ENCODE results near the gene CCNY.

DNA sequence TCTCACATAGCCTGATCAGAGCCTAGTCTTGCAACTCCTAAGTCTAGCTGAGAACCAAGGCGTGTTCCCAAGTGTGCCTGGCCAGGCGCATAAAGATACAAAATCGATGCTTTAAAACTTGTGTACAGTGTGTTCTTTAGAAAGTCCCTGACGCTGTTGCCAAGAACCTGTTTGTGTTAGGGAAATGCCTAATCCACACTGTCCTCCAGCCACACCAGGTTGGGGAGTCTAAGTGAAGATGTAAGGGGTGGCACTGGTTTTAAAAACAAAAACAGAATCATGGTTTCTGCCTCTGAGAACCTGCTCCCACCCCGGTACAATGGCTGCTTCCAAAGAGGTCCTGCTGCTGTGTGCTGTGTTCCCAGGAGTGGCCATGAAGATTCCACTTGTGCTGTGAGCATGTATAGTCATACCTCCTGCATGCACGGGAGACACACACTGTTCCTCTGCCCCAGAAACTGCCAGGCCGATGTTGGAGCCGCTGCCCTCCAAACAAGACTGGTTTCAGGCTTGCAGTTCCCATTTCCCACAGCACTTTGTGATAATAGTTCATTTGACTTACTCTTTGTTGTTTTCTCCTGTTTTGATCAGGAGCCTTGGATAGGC is 88.5 kb downstream of the CCNY start:
- TF ChIP-seq EZH2phosphoT487 (IDR thresholded peaks at IDR 0.05; ENCODE audit: low read length): no peak
- TF ChIP-seq, protein P1, sequence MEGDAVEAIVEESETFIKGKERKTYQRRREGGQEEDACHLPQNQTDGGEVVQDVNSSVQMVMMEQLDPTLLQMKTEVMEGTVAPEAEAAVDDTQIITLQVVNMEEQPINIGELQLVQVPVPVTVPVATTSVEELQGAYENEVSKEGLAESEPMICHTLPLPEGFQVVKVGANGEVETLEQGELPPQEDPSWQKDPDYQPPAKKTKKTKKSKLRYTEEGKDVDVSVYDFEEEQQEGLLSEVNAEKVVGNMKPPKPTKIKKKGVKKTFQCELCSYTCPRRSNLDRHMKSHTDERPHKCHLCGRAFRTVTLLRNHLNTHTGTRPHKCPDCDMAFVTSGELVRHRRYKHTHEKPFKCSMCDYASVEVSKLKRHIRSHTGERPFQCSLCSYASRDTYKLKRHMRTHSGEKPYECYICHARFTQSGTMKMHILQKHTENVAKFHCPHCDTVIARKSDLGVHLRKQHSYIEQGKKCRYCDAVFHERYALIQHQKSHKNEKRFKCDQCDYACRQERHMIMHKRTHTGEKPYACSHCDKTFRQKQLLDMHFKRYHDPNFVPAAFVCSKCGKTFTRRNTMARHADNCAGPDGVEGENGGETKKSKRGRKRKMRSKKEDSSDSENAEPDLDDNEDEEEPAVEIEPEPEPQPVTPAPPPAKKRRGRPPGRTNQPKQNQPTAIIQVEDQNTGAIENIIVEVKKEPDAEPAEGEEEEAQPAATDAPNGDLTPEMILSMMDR (IDR thresholded peaks at IDR 0.05; ENCODE audit: low read length): no peak

All from MM.1S (cell line).